K562 (cell line): ENCODE data around the gene CRKL. TPM values are rescaled to one million over a fixed set of nuclear protein-coding genes. Genes with fewer than 3 reads are reported as not detected.

Source experiments
- ATAC-seq: fragments of 200-7000 bp; cut with Tn5 transposase; 3 replicates; pipeline ENCODE4 v1.9.1; 2020; ENCODE audit warnings: moderate library complexity
- BruUV-seq: library from RNA; stranded (reverse); fragments of 400-500 nt; replicated peaks from 2 replicates; lab custom pipeline; 2021; lab: Mats Ljungman, UMichigan
- CTCF ChIA-PET: fragments of 300-600 bp; formaldehyde crosslinking; extraction: SDS; loops from one replicate; lab custom pipeline; 2021; ENCODE audit warnings: low intra/inter-chr PET ratio; lab: Yijun Ruan, JAX
- POLR2A ChIA-PET: fragments of 300-600, 350-650 bp; sonication (Branson Sonifier 250); formaldehyde crosslinking; extraction: SDS; loops from one replicate; lab custom pipeline; 2021; ENCODE audit warnings: antibody characterized with exemption, inconsistent platforms; lab: Yijun Ruan, JAX
- DNase-seq, 4 experiments: peaks; one replicate each; pipeline versions ENCODE4 v3.0.0 to v3.0.0-alpha.2; 2011 to 2018; ENCODE audit warnings: low spot score in 3 of 4, mixed read lengths in 3 of 4; ENCODE audit errors: extremely low read depth in 1 of 4
- FAIRE-seq: peaks from 2 replicates; lab custom pipeline; 2011; peaks lifted over from hg19 to GRCh38; lab: Jason Lieb, UNC
- H2AFZ ChIP-seq: 2 replicates; pipeline ENCODE4 v1.6.0; 2011; ENCODE audit warnings: low read depth, low read length, control low read depth, inconsistent platforms
- H3K27ac ChIP-seq: fragments of 200-600 bp; 3 replicates; pipeline ENCODE4 v1.8.0; 2011; ENCODE audit warnings: low read depth, mild to moderate bottlenecking, control low read depth, inconsistent platforms, low read length, moderate library complexity, mixed read lengths; ENCODE audit errors: extremely low read depth
- H3K27me3 ChIP-seq, 2 experiments: fragments of 300-600 bp in 1 of 2; 2 replicates in 1 of 2; 3 replicates in 1 of 2; pipeline versions ENCODE4 v1.6.0 to v1.8.0; 2011; ENCODE audit warnings: inconsistent platforms in 2 of 2, low read length in 2 of 2, mild to moderate bottlenecking in 1 of 2, mixed read lengths in 1 of 2, moderate library complexity in 1 of 2; ENCODE audit not compliant: control insufficient read depth in 2 of 2, insufficient read depth in 2 of 2
- H3K36me3 ChIP-seq: fragments of 300-600 bp; 3 replicates; pipeline ENCODE4 v1.8.0; 2011; ENCODE audit warnings: mild to moderate bottlenecking, low read length, inconsistent platforms; ENCODE audit not compliant: control insufficient read depth, insufficient read depth
- H3K4me1 ChIP-seq, 2 experiments: fragments of 200-600 bp in 1 of 2; replicated peaks in 1 of 2; 2 replicates in 1 of 2; 3 replicates in 1 of 2; pipeline versions ENCODE4 v1.5.1 to v1.8.0; 2011; ENCODE audit warnings: inconsistent platforms in 2 of 2, low read length in 2 of 2, mild to moderate bottlenecking in 1 of 2, mixed read lengths in 1 of 2, moderate library complexity in 1 of 2; ENCODE audit not compliant: control insufficient read depth in 2 of 2, insufficient read depth in 2 of 2
- H3K4me2 ChIP-seq: 2 replicates; pipeline ENCODE4 v1.6.1; 2011; ENCODE audit warnings: low read length, control low read depth, inconsistent platforms, mixed read lengths; ENCODE audit not compliant: insufficient read depth
- H3K4me3 ChIP-seq: fragments of 200-600 bp; sonication (generic), shearing (Covaris generic); 2 replicates; pipeline ENCODE4 v1.5.1; 2016; ENCODE audit warnings: control low read depth, inconsistent platforms
- H3K79me2 ChIP-seq: fragments of 200-600 bp; 3 replicates; pipeline ENCODE4 v1.8.0; 2011; ENCODE audit warnings: low read length, inconsistent platforms; ENCODE audit not compliant: control insufficient read depth, insufficient read depth
- H3K9ac ChIP-seq, 2 experiments: 2 replicates each; pipeline versions ENCODE4 v1.6.0 to v1.6.1; 2011; ENCODE audit warnings: low read depth in 2 of 2, low read length in 2 of 2, control low read depth in 1 of 2, inconsistent platforms in 1 of 2, mild to moderate bottlenecking in 1 of 2, mixed read lengths in 1 of 2; ENCODE audit not compliant: insufficient read depth in 1 of 2
- H3K9me1 ChIP-seq: one replicate; pipeline ENCODE4 v1.6.0; 2011; ENCODE audit warnings: inconsistent platforms, mild to moderate bottlenecking, low read length, moderate library complexity; ENCODE audit not compliant: control insufficient read depth, insufficient read depth
- H3K9me3 ChIP-seq: replicated peaks from 2 replicates; pipeline ENCODE4 v1.5.1; 2011; ENCODE audit warnings: low read depth, low read length, inconsistent platforms; ENCODE audit not compliant: control insufficient read depth, insufficient read depth
- H4K20me1 ChIP-seq: replicated peaks from 2 replicates; pipeline ENCODE4 v1.6.1; 2011; ENCODE audit warnings: low read length, inconsistent platforms, mixed read lengths; ENCODE audit not compliant: control insufficient read depth, insufficient read depth
- ARHGAP35 ChIP-seq: fragments of 450-650 bp; IDR thresholded peaks from 2 replicates; pipeline ENCODE4 v1.6.1; 2018; ENCODE audit not compliant: partially characterized antibody
- EHMT2 ChIP-seq: fragments of 450-650 bp; IDR thresholded peaks from 2 replicates; pipeline ENCODE4 v1.6.1; 2018; ENCODE audit warnings: antibody characterized with exemption
- FOXJ2 ChIP-seq: fragments of 200-800 bp; sonication (Bioruptor generic); IDR thresholded peaks from 2 replicates; pipeline ENCODE4 v1.6.1; 2016; ENCODE audit warnings: missing genetic modification characterization, missing compliant biosample characterization
- FOXP1 ChIP-seq: sonication (generic); formaldehyde crosslinking; IDR thresholded peaks from 2 replicates; pipeline ENCODE4 v1.8.0; 2022; ENCODE audit warnings: mild to moderate bottlenecking, missing genetic modification reagents
- HLTF ChIP-seq: fragments of 450-650 bp; IDR thresholded peaks from 2 replicates; pipeline ENCODE4 v1.6.1; 2016
- KLF1 ChIP-seq: fragments of 450-650 bp; IDR thresholded peaks from 2 replicates; pipeline ENCODE4 v1.6.1; 2016; ENCODE audit warnings: missing genetic modification characterization, missing compliant biosample characterization
- LARP7 ChIP-seq: fragments of 450-650 bp; IDR thresholded peaks from 2 replicates; pipeline ENCODE4 v1.6.1; 2016
- MCM5 ChIP-seq: fragments of 450-650 bp; IDR thresholded peaks from 2 replicates; pipeline ENCODE4 v1.6.1; 2016; ENCODE audit warnings: low read depth
- NCOA4 ChIP-seq: fragments of 450-650 bp; IDR thresholded peaks from 2 replicates; pipeline ENCODE4 v1.6.1; 2018; ENCODE audit warnings: mild to moderate bottlenecking; ENCODE audit not compliant: partially characterized antibody
- NR2C2 ChIP-seq, 2 experiments: fragments of 200-800 bp in 1 of 2; sonication (Bioruptor generic) in 1 of 2; sonication (generic) in 1 of 2; formaldehyde crosslinking in 1 of 2; IDR thresholded peaks; 2 replicates each; pipeline versions ENCODE4 v1.6.1 to v1.8.0; 2016 to 2022; ENCODE audit warnings: mild to moderate bottlenecking in 1 of 2, missing compliant biosample characterization in 1 of 2, missing genetic modification characterization in 1 of 2, missing genetic modification reagents in 1 of 2
- OTX1 ChIP-seq: fragments of 450-650 bp; formaldehyde crosslinking; IDR thresholded peaks from 2 replicates; pipeline ENCODE4 v1.4.0; 2022; ENCODE audit warnings: mild to moderate bottlenecking
- PCBP2 ChIP-seq: fragments of 200-400 bp; formaldehyde crosslinking; IDR thresholded peaks from 2 replicates; pipeline ENCODE4 v1.6.1; 2018; ENCODE audit warnings: low read length, low read depth, mild to moderate bottlenecking, moderate library complexity; ENCODE audit not compliant: poor library complexity, severe bottlenecking
- POLR2A ChIP-seq: fragments of 450-650 bp; conservative IDR thresholded peaks from 2 replicates; pipeline ENCODE4 v1.6.1; 2016
- RBM22 ChIP-seq: fragments of 200-400 bp; formaldehyde crosslinking; IDR thresholded peaks from 2 replicates; pipeline ENCODE4 v1.6.1; 2018; ENCODE audit warnings: low read length, low read depth; ENCODE audit not compliant: poor library complexity, severe bottlenecking
- SUPT5H ChIP-seq: fragments of 450-650 bp; IDR thresholded peaks from 2 replicates; pipeline ENCODE4 v1.6.1; 2016
- ZFP30 ChIP-seq: fragments of 250-450 bp; sonication (Bioruptor Pico); IDR thresholded peaks from 2 replicates; pipeline ENCODE4 v1.8.0; 2022; ENCODE audit warnings: moderate library complexity, mild to moderate bottlenecking, inconsistent platforms, borderline replicate concordance
- ZNF121 ChIP-seq: sonication (generic); formaldehyde crosslinking; conservative IDR thresholded peaks from 2 replicates; pipeline ENCODE4 v1.8.0; 2022; ENCODE audit warnings: missing genetic modification reagents
- ZNF263 ChIP-seq: sonication (generic); formaldehyde crosslinking; IDR thresholded peaks from 2 replicates; pipeline ENCODE4 v1.8.0; 2022; ENCODE audit warnings: mild to moderate bottlenecking, missing genetic modification reagents, borderline replicate concordance
- WGBS: fragments of 100-300 bp; shearing (Covaris generic); methylation state at CpG from one replicate; pipeline ENCODE4 v1.1.6; 2016; ENCODE audit warnings: low coverage, mixed read lengths; ENCODE audit not compliant: insufficient coverage; ENCODE audit errors: missing lambda C conversion rate; 5-methylcytosine and 5-hydroxymethylcytosine counted together
- in situ Hi-C: fragments of 300-500 bp; cut with MboI; formaldehyde crosslinking; loops from 4 replicates; pipeline ENCODE4 v1.15.0; 2018; ENCODE audit warnings: inconsistent platforms, mixed read lengths
- intact Hi-C: fragments of 100-400 bp; cut with micrococcal nuclease; formaldehyde crosslinking; loops from 2 replicates; pipeline ENCODE4 v1.14.2; 2022
- polyA plus RNA-seq, 8 experiments: library from polyadenylated mRNA; depleted of rRNA in 4 of 8; stranded (reverse) in 5 of 8; unstranded in 3 of 8; fragments of >200 nt; fragmentation: Nextera tagmentation in 2 of 8; fragmentation: Illumina TruSeq in 1 of 8; extraction: Ambion mirVana in 2 of 8; extraction: Trizol in 1 of 8; gene quantifications; 2 replicates each; pipeline versions ENCODE4 v1.2.1 to v1.2.3, GENCODE V29; 2011 to 2014; ENCODE audit warnings: inconsistent platforms in 1 of 8, missing spikeins in 1 of 8
- total RNA-seq, 7 experiments: library from RNA; depleted of rRNA in 6 of 7; stranded (reverse); fragments of >200 nt in 6 of 7; fragmentation: Illumina TruSeq in 2 of 7; extraction: Trizol in 2 of 7; gene quantifications; 2 replicates each; pipeline versions ENCODE4 v1.2.1 to v1.2.3, GENCODE V29; 2011 to 2021; ENCODE audit warnings: low replicate concordance in 1 of 7
- TF ChIP-seq, protein P1 (sequence below): sonication (generic); formaldehyde crosslinking; IDR thresholded peaks from 2 replicates; pipeline ENCODE4 v1.8.0; 2022; ENCODE audit warnings: mild to moderate bottlenecking, missing genetic modification reagents
- TF ChIP-seq, protein P2 (sequence below): IDR thresholded peaks from 2 replicates; pipeline ENCODE4 v1.6.1; 2016; ENCODE audit warnings: missing genetic modification characterization, missing compliant biosample characterization

CRKL gene
- total and polyA plus RNA-seq, 9 of the 15 experiments (the other 6 are each of a cell fraction or from before 2014, with no cell fraction given) = 100 to 263 (median 124) TPM

DNA sequence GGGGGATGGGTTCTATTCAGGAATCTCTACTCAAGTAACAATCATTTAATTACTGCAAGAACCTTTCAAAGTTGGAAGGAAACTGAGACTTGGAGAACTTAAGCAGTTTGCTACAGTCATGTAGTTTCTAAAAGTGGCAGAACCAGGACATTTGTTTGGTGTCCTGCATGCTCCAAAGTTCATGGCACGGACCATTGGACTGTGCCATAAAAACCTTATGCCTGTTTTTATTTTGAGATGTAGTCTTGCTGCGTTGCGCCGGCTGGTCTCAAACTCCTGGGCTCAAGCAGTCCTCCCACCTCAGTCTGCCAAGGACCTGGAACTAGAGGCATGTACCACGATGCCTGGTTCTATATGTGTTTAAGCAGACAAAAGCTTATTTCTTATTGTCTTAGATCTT, 31.2 kb downstream of the CRKL start (continued):
- TF ChIP-seq PCBP2 (no peak), NR2C2 (CRISPR knock-in tag; IDR thresholded peaks at IDR 0.05) (0 out of 2 replicates have a peak, but pooled peaks have one; percentile 28), NR2C2 (tag; IDR thresholded peaks at IDR 0.05) (no peak), ZFP30 (no peak)
- TF ChIP-seq, protein P1, sequence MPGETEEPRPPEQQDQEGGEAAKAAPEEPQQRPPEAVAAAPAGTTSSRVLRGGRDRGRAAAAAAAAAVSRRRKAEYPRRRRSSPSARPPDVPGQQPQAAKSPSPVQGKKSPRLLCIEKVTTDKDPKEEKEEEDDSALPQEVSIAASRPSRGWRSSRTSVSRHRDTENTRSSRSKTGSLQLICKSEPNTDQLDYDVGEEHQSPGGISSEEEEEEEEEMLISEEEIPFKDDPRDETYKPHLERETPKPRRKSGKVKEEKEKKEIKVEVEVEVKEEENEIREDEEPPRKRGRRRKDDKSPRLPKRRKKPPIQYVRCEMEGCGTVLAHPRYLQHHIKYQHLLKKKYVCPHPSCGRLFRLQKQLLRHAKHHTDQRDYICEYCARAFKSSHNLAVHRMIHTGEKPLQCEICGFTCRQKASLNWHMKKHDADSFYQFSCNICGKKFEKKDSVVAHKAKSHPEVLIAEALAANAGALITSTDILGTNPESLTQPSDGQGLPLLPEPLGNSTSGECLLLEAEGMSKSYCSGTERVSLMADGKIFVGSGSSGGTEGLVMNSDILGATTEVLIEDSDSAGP (CRISPR knock-in tag) = 0 out of 2 replicates have a peak, but pooled peaks have one; percentile 29

DNA sequence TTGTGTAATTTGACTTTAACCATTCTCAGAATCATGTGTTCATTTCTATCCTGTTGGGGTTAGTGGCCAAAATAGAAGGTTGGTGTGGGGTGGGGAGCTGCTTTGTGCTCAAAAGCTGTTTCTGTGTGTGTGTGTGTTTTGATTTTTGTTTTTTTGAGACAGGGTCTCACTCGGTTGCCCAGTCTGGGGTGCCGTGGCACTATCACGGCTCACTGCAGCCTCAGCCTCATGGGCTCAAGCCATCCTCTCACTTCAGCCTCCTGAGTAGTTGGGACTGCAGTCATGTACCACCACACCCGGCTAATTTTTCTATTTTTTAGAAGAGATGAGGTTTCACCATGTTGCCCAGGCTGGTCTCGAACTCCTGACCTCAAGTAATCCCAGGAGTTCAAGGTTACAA, 31.8 kb downstream of the CRKL start:
- Histone ChIP-seq H4K20me1 (peaks cover 96% of the 10 kb centered on the region), H3K4me1 (peaks cover 4 to 13% of the 10 kb centered on the region in 2 experiments; a peak in 3 of 5 replicates), H3K4me3 (no peak overlapping the region), H3K9me3 (no peaks in the 10 kb centered on the region), H3K27ac (no peak overlapping the region), H3K27me3 (no peaks in the 10 kb centered on the region), H2AFZ (no peak overlapping the region), H3K4me2 (no peak overlapping the region), H3K79me2 (peaks cover 92% of the 10 kb centered on the region), H3K36me3 (peaks cover 94% of the 10 kb centered on the region), H3K9me1 (peaks cover 24% of the 10 kb centered on the region), H3K9ac (no peak overlapping the region)
- DNase-seq (no peak), FAIRE-seq (no peak), ATAC-seq (no peak)
- CTCF ChIA-PET = no interaction called here
- 95% methylated on average over 5 of the region's 5 CpGs for WGBS
- intact Hi-C loops (no loop called here), in situ Hi-C loops (no loop called here)
- POLR2A ChIA-PET = interaction anchor here (1.0 to 64.4 kb wide), 3 partner anchors 24 to 78 kb away, joined by 4 to 1556 read pairs (median 177); partner anchors contain the start of genes AIFM3 and CRKL
- BruUV-seq = no TSS peak
- TF ChIP-seq FOXP1 (CRISPR knock-in tag) (no peak), HLTF (0 out of 2 replicates have a peak, but pooled peaks have one; percentile 21), ZNF263 (0 out of 2 replicates have a peak, but pooled peaks have one; percentile 22), OTX1 (CRISPR knock-in tag) (0 out of 2 replicates have a peak, but pooled peaks have one; percentile 16), EHMT2 (peak; percentile 11; the same call in 1 of the 2 replicates), POLR2A (0 out of 2 replicates have a peak, but pooled peaks have one; percentile 41), RBM22 (peak; percentile 50), KLF1 (tag) (0 out of 2 replicates have a peak, but pooled peaks have one; percentile 43), ZNF121 (peak; percentile 71), SUPT5H (0 out of 2 replicates have a peak, but pooled peaks have one; percentile 48), FOXJ2 (tag) (0 out of 2 replicates have a peak, but pooled peaks have one; percentile 42), NCOA4 (peak; percentile 32), LARP7 (no peak), ARHGAP35 (peak; percentile 63), MCM5 (no peak)
- TF ChIP-seq, protein P2, sequence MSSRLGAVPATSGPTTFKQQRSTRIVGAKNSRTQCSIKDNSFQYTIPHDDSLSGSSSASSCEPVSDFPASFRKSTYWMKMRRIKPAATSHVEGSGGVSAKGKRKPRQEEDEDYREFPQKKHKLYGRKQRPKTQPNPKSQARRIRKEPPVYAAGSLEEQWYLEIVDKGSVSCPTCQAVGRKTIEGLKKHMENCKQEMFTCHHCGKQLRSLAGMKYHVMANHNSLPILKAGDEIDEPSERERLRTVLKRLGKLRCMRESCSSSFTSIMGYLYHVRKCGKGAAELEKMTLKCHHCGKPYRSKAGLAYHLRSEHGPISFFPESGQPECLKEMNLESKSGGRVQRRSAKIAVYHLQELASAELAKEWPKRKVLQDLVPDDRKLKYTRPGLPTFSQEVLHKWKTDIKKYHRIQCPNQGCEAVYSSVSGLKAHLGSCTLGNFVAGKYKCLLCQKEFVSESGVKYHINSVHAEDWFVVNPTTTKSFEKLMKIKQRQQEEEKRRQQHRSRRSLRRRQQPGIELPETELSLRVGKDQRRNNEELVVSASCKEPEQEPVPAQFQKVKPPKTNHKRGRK (tag) = no peak
